ENCODE measurements around the gene SLC43A2. TPM values are rescaled to one million over a fixed set of nuclear protein-coding genes. Genes with fewer than 3 reads are reported as not detected.

The SLC43A2 gene
- polyA plus RNA-seq, 1 donor from 2014 or later: 60.1 TPM

DNA sequence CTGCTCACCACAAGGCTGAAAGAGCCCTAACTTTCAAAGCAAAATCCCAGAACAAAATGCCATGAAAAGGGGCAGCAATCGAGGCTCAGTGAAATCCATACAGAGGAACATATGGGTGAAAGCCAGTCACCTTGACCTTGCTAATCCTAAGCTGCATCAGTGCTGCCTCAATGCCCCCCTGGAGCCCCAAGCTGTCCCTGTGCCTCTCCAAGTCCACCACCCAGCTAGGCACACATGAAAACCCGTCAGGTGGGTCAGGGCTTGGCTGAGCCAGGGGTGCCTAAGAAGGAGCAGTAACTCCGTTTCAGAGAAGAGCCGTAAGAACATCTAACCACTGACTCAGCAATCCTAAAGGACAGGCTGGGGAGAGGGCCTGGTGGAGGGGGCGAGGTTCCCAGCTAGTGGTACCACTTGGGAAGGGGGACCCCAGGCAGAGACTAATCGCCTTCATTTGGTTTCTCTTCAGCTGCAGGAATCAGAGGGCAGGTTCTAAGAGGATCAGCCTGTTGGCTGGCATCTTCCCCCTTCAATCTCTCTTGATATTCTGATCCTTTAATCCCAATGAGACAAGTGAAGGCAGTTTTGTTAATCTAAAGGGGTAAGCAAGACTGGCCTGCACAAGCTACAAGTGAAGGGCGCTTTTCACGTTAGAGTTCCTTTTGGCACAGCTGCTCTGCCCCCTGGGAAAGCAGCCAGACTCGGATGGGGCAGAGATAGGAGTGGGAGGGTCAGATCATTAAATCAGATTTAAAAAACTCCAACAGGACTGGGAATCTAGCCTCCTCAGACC, 73.7 kb downstream of the SLC43A2 start:
- peaks cover 12% of the 10 kb centered on the region for H3K79me2 ChIP-seq (replicated peaks; ENCODE audit: insufficient read depth, low read length)
- no peak for TF ChIP-seq MXI1 (conservative IDR thresholded peaks at IDR 0.05; ENCODE audit: poor library complexity, severe bottlenecking)
- no peak for TF ChIP-seq TAF1 (IDR thresholded peaks at IDR 0.05; ENCODE audit: low read depth)
- TF ChIP-seq RAD21 (conservative IDR thresholded peaks at IDR 0.05): no peak
- TF ChIP-seq, protein P1, sequence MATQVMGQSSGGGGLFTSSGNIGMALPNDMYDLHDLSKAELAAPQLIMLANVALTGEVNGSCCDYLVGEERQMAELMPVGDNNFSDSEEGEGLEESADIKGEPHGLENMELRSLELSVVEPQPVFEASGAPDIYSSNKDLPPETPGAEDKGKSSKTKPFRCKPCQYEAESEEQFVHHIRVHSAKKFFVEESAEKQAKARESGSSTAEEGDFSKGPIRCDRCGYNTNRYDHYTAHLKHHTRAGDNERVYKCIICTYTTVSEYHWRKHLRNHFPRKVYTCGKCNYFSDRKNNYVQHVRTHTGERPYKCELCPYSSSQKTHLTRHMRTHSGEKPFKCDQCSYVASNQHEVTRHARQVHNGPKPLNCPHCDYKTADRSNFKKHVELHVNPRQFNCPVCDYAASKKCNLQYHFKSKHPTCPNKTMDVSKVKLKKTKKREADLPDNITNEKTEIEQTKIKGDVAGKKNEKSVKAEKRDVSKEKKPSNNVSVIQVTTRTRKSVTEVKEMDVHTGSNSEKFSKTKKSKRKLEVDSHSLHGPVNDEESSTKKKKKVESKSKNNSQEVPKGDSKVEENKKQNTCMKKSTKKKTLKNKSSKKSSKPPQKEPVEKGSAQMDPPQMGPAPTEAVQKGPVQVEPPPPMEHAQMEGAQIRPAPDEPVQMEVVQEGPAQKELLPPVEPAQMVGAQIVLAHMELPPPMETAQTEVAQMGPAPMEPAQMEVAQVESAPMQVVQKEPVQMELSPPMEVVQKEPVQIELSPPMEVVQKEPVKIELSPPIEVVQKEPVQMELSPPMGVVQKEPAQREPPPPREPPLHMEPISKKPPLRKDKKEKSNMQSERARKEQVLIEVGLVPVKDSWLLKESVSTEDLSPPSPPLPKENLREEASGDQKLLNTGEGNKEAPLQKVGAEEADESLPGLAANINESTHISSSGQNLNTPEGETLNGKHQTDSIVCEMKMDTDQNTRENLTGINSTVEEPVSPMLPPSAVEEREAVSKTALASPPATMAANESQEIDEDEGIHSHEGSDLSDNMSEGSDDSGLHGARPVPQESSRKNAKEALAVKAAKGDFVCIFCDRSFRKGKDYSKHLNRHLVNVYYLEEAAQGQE (IDR thresholded peaks at IDR 0.05; ENCODE audit: borderline replicate concordance): no peak
- TF ChIP-seq POLR2AphosphoS5 (IDR thresholded peaks at IDR 0.05): no peak
- TF ChIP-seq SMC3 (conservative IDR thresholded peaks at IDR 0.05; ENCODE audit: poor library complexity): no peak
- TF ChIP-seq, protein P2, sequence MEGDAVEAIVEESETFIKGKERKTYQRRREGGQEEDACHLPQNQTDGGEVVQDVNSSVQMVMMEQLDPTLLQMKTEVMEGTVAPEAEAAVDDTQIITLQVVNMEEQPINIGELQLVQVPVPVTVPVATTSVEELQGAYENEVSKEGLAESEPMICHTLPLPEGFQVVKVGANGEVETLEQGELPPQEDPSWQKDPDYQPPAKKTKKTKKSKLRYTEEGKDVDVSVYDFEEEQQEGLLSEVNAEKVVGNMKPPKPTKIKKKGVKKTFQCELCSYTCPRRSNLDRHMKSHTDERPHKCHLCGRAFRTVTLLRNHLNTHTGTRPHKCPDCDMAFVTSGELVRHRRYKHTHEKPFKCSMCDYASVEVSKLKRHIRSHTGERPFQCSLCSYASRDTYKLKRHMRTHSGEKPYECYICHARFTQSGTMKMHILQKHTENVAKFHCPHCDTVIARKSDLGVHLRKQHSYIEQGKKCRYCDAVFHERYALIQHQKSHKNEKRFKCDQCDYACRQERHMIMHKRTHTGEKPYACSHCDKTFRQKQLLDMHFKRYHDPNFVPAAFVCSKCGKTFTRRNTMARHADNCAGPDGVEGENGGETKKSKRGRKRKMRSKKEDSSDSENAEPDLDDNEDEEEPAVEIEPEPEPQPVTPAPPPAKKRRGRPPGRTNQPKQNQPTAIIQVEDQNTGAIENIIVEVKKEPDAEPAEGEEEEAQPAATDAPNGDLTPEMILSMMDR (IDR thresholded peaks at IDR 0.05; ENCODE audit: poor library complexity, severe bottlenecking): no peak
- no peak for TF ChIP-seq EP300 (conservative IDR thresholded peaks at IDR 0.05; ENCODE audit: poor library complexity, severe bottlenecking)
- TF ChIP-seq EZH2 (IDR thresholded peaks at IDR 0.05; ENCODE audit: borderline replicate concordance, insufficient read depth, low read length, poor library complexity, severe bottlenecking): no peak

DNA sequence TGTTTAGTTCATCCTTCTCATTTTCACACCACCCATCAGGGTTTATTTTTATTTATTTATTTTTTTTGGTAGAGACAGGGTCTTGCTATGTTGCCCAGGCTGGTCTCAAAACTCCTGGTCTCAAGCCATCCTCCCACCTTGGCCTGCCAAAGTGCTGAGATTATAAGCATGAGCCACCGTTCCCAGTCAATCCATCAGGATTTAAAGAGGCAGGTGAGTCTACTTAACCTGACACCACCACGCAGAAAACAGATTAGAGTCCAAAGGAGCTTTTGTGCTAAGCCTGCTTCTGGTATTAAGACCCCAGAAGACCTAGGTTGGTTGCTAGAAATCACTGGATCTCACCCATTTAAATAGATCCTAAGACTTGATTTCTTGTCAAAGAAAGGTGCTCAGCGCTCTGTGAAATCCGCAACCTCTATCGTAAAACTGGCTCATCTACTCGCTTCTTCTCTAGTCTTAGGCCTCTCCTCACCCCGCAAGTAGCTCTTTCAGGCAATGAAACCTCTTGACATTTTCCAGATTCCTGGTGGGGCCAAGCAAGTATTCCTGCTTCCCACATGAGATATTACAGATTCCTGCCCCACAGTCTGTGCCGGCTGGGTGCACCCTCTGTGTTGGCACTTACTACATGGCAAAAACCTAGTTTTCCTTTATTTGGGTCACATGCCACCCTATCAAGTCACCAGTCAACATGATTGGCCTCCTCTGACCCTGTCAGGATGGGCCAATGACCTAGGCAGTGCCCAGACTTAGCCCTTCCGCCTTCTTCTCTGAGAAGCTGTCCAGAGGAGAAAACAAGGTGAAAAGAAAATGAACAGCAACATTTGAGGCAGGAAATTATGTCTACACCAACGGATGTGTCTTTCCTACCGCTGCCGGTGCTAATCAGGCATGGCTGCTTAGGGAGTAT, 75.0 kb downstream of the SLC43A2 start:
- H4K20me1 ChIP-seq (ENCODE audit: insufficient read depth): no peaks in the 10 kb centered on the region
- no peaks in the 10 kb centered on the region for H3K79me2 ChIP-seq (replicated peaks; ENCODE audit: insufficient read depth, low read length)
- H3K36me3 ChIP-seq (ENCODE audit: insufficient read depth, low read length): no peaks in the 10 kb centered on the region
- H3K27me3 ChIP-seq (ENCODE audit: insufficient read depth, low read depth, low read length): no peaks in the 10 kb centered on the region
- H3K4me3 ChIP-seq (ENCODE audit: low read length): no peak overlapping the region
- TF ChIP-seq SMC3 (conservative IDR thresholded peaks at IDR 0.05; ENCODE audit: poor library complexity): no peak
- TF ChIP-seq, protein P2 (IDR thresholded peaks at IDR 0.05; ENCODE audit: poor library complexity, severe bottlenecking): no peak
- TF ChIP-seq EP300 (conservative IDR thresholded peaks at IDR 0.05; ENCODE audit: poor library complexity, severe bottlenecking): no peak
- no peak for TF ChIP-seq TAF1 (IDR thresholded peaks at IDR 0.05; ENCODE audit: low read depth)
- TF ChIP-seq, protein P1 (IDR thresholded peaks at IDR 0.05; ENCODE audit: borderline replicate concordance): no peak
- TF ChIP-seq POLR2AphosphoS5 (IDR thresholded peaks at IDR 0.05): no peak
- TF ChIP-seq EZH2 (IDR thresholded peaks at IDR 0.05; ENCODE audit: borderline replicate concordance, insufficient read depth, low read length, poor library complexity, severe bottlenecking): no peak
- no peak for TF ChIP-seq RAD21 (conservative IDR thresholded peaks at IDR 0.05)
- TF ChIP-seq MXI1 (conservative IDR thresholded peaks at IDR 0.05; ENCODE audit: poor library complexity, severe bottlenecking): no peak
- H3K27ac ChIP-seq (ENCODE audit: low read length): no peak overlapping the region
- H3K9me3 ChIP-seq (ENCODE audit: low read length): no peaks in the 10 kb centered on the region
- no peak overlapping the region for H3K4me2 ChIP-seq (ENCODE audit: low read length)
- no peaks in the 10 kb centered on the region for H3F3A ChIP-seq (ENCODE audit: insufficient read depth, low read length, poor library complexity, severe bottlenecking)
- H3K9ac ChIP-seq (ENCODE audit: low read length): no peak overlapping the region
- H3K9me2 ChIP-seq (ENCODE audit: insufficient read depth, low read length): no peaks in the 10 kb centered on the region
- H2AFZ ChIP-seq (ENCODE audit: low read depth, low read length): no peak overlapping the region

More for the DNA sequence above, 73.7 kb downstream of the SLC43A2 start:
- no peak overlapping the region for H3K4me2 ChIP-seq (ENCODE audit: low read length)
- no peak overlapping the region for H2AFZ ChIP-seq (ENCODE audit: low read depth, low read length)
- H4K20me1 ChIP-seq (ENCODE audit: insufficient read depth): peaks cover 3% of the 10 kb centered on the region
- H3K9ac ChIP-seq (ENCODE audit: low read length): no peak overlapping the region
- H3K9me2 ChIP-seq (ENCODE audit: insufficient read depth, low read length): no peaks in the 10 kb centered on the region
- no peaks in the 10 kb centered on the region for H3K9me3 ChIP-seq (ENCODE audit: low read length)
- H3K36me3 ChIP-seq (ENCODE audit: insufficient read depth, low read length): no peaks in the 10 kb centered on the region
- H3F3A ChIP-seq (ENCODE audit: insufficient read depth, low read length, poor library complexity, severe bottlenecking): no peaks in the 10 kb centered on the region
- H3K27ac ChIP-seq (ENCODE audit: low read length): no peak overlapping the region
- H3K4me3 ChIP-seq (ENCODE audit: low read length): no peak overlapping the region
- H3K27me3 ChIP-seq (ENCODE audit: insufficient read depth, low read depth, low read length): no peaks in the 10 kb centered on the region
